ENCODE results near the gene TRIM2.

DNA sequence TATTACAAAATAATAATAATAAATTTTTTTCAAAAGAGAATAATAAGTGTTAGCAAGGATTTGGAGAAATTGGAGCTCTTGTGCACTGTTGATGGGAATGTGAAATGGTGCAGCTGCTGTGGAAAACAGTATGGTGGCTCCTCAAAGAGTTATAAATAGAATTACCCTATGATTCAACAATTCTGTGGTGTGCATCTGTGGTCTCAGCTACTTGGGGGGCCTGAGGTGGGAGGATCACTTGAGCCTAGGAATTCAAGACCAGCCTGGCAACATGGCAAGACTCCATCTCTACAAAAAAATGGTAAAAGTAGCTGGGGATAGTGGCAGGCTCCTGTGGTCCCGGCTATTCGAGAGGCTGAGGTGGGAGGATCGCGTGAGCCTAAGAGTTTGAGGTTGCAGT is 159.8 kb downstream of the TRIM2 start:
- no peak for TF ChIP-seq CTCF (IDR thresholded peaks at IDR 0.05)
- no peak for TF ChIP-seq POLR2A (IDR thresholded peaks at IDR 0.05)

Measured in prostate gland (tissue), 2 donors.